Cerebellar nuclear complex (tissue), 1 donor: ENCODE measurements around the gene CPLX1.
"Not testable (repeated sequence)": the region's sequence is repeated elsewhere in the genome, so short reads cannot be mapped to it uniquely, and the experiment has no call there.

Experiments used
- DNase-seq, 2 experiments: peaks; one replicate each; lab custom pipeline; 2025; lab: John Stamatoyannopoulos, UW

CPLX1 gene

DNA sequence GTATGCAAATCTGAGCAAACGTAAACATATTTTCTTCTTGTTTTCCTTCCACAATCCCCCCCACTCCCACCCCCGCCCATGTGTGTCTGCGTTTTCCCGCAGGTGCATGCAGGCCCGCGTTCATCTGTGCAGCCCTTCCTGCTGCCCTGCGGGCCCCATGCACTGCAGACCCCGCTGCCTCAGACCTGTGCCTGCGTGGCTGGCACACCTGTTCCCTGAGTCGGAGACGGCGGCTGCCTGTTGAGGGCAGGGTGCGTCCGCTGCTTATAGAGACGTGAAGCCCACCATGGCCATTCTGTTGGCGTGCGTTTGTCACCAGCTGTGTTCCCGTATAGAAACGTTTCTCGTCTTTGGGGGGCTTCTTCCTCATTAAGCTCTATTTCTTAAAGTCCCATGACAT lies 68.8 kb downstream of the CPLX1 start:
- DNase-seq = no peak

DNA sequence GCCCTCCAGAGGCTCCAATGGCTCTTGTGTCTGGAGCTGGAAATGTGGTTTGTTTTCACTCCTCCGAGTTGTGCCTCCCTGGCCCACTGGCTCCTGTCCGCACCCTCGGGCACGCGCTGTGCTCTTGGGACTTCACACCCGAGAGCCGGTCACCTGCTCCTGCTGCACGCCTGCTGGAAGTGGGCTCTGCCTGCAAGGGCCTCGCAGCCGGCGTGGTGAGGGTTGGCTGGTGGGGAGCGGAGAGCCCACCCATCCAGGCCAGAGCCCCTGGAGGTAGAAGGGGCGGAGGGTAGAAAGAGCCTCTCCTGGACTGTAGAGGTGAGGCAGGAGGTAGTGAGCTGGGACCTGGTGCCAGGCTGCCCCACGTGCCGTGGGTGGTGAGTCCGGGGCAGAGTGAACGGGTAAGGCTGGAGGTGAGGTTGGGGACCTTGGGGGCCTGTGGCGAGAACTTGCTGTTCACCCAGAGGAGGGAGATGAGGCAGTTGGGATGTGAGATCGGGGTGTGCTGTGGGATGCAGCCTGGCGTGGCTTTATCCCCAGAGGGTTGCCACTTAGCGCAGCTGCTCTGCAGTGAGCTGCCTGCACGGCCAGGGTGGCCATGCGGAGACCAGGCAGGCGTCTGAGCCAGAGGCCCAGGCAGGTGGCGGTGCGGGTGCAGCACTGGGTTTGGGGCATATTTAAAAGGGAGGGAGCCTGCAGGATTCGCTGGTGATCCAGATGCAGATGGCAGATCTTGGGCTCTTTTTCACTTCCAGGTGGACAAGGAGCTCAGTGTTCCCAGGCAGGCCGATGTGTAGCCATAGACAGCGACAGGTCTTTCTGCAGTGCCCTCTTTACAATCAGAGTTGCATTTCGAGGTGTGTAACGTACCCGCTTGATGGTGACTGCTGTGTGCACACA lies 71.5 kb downstream of the CPLX1 start:
- DNase-seq = no peak

DNA sequence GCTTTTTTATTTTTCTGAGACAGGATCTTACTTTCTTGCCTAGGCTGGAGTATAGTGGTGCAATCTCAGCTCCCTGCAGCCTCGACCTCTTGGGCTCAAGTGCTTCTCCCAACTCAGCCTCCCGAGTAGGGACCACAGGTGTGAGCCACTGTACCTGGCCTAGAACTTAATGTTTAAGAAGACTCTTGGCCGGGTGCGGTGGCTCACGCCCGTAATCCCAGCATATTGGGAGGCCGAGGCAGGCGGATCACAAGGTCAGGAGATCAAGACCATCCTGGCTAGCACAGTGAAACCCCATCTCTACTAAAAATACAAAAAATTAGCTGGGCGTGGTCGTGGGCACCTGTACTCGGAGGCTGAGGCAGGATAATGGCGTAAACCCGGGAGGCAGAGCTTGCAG lies 72.7 kb downstream of the CPLX1 start:
- not testable (repeated sequence) for DNase-seq

DNA sequence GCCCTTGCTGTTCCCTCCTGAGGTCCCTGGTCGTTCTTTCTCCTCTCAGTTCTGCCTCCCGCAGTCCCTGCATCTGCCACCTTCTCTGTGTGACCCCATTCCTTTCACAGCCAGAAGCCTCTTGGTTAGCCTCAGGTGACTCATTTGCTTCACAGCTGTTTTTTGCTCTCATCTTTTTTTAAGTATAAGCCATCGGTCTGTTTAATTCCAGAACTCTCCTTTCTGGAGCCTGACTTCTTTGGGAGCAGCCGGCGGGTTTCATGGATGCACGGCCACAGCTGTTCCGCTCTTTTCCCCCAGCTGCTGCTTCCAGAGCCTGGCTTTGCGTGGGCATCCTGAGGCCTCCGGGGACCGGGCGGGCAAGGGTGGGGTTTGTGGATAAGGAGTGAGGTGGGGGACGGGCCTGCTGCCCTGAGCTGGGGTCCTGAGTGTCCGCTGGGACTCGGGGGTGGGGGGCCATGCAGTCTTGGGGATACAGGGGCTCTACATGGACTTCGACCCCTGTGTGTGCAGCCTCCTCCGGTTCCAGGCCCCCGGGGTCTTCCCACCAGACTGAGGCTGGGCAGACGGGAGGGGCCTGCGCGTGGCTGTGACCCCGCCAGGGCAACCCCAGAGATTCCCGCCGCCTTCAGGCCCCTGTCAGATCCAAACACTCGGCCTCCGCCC lies 73.6 kb downstream of the CPLX1 start:
- DNase-seq = no peak

DNA sequence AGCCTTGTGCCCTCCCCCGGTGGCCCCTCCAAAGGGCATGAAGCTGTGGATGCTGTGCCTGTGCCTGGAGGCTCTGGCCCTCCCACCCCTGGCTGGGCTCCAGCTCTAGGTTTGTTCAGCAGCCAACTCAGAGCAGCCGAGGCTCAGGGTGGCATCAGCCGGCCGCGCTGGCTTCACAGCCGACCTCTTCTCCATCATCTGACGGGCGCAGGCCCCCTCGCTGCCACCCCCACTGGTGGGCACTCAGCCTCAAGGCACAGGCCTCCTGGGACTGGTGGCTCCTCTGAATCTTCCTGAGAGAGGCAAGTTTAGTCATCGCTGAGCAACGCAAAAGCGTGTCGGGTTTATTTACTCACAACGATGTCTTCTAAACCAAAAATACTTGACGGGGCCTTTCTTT lies 74.3 kb downstream of the CPLX1 start:
- DNase-seq = no peak

DNA sequence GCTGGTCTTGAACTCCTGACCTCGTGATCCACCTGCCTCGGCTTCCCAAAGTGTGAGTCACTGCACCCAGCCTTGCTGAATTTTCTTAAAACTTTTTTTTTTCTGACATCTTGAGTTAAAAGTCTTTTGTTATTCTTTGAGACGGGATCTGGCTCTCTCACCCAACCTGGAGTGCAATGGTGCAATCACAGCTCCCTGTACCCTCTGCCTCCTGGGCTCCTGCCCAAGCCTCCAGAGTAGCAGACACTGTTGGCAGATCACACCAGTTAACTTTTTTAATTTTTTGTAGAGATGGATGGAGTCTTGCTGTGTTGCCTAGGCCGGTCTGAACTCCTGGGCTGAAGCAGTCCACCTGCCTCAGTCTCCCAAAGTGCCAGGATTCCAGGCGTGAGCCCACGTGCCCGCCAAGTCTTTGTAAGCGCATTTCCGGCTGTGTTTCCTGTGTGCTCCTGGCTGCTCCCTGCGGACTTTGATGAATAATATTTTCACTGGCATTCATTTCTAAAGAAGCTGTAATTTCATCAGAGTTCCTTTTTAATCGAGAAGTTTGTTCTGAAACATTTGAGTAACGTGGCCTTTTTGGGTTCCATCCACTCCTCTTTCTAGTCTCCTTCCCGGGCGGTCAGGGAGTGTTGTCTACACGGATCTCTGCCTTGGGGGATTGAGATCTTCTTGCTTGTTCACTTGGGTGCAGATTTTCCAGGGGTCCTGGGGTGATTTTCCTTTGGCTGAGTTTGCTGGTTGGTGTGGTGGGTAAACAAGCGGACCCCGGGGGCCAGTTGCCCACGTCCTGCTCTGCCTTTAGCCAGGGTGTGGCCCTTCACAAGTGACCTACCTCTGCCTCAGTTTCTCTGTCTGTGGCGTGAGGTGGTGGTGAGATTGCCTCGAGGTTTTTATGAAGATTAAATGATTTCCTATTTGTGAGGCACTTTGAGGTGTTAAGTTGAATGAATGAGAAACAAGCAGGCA lies 75.9 kb downstream of the CPLX1 start:
- DNase-seq = no peak

DNA sequence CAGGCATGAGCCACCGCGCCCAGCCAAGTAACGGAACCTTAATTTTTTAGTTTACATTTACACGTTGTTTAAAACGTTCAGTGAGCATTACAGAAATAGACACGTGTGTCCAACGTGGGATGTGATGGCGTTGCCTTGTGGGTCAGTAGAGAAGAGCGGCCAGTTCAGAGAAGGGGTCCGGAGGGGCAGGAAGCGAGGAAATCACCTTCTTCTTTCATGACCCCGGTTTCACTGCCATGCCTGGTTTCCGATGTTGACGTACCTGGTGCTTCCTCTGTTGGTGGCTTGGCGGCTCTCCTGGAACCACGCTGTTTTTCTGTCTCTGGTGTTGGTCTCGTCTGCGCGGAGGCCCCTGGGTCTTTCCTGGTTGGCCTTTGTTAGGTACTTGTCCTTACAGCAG lies 77.5 kb downstream of the CPLX1 start:
- DNase-seq = no peak

DNA sequence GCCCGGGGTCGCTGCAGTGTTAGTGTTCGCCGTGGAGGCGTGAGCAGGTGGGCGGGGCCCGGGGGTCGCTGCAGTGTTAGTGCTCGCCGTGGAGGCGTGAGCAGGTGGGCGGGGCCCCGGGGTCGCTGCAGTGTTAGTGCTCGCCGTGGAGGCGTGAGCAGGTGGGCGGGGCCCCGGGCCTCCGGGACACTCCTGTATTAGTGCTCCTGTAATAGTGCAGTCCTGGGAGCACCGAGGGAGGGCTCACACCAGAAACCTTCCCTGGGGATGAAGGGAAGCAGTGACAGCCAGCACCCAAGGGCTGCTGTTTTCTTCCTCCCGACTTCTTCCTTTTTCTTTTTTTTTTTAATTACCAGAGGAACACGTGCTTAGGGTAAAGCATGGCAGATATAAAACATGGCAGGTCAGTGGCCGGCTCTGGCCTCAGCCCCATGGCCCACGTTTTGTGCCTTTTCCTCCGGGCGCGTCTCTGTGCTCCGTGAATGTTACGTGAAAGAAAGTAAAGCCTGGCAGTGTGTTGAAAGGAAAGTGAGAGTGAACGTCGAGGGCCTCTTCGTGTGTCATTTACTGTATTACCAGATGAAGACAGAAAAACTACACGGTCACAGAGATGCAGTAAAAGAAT lies 78.3 kb downstream of the CPLX1 start:
- no peak for DNase-seq

DNA sequence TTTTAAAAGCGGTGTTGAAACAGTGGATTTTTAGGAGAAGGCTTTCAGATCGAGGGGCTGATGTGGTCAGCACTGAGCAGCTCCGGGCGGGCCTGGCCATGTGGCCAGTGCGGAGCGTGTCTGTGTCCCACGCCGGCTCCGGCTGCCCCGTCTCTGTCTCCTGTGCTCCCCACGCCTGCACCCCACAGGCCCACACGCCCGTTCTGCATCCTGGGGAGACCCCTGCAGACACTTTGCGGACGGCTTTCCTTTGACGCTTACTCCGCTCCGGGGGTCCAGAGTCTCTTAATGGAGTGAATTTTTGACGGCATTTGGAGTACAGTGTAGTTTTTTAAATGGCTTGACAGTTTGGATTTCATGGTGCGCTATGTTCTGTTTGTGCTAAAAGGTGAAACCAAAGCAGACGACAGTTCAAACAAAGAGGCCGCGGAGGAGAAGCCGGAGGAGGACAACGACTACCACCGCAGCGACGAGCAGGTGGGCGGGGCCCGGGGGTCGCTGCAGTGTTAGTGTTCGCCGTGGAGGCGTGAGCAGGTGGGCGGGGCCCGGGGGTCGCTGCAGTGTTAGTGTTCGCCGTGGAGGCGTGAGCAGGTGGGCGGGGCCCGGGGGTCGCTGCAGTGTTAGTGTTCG lies 81.6 kb downstream of the CPLX1 start:
- DNase-seq = no peak

DNA sequence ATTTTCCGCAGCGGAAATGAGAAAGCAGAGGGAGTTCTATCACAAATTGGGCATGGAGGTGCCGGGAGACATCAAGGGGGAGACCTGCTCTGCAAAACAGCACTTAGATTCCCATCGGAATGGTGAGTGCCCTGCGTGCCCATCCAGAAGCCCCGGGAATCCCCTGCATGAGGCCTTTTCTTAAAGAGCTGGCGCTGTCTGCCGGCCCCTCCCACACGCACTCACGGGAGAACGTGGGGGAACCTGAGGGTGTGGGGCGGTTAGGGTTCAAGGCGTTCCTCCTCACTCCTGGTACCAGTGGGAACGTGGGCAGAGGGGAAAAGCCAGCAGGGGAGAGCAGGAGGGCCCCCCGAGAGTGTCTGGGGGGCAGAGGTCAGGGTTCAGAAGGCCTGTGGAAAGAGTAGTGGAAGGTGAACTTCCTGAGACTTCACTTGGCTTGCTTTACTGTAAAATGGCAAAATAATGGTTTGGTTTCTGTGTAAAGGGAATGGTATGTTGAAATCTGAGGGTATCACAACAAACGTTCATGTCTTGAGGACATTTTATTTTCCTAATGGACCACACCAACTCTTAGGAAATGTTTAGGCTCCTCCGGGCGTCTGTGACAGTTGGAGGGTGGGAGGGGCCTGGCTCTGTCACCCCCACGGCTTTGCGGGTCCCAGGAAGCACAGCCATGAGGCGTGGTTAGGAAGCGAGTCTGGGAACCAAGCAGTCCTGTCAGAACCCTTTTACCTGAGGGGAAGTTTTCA lies 82.3 kb downstream of the CPLX1 start:
- no peak for DNase-seq

DNA sequence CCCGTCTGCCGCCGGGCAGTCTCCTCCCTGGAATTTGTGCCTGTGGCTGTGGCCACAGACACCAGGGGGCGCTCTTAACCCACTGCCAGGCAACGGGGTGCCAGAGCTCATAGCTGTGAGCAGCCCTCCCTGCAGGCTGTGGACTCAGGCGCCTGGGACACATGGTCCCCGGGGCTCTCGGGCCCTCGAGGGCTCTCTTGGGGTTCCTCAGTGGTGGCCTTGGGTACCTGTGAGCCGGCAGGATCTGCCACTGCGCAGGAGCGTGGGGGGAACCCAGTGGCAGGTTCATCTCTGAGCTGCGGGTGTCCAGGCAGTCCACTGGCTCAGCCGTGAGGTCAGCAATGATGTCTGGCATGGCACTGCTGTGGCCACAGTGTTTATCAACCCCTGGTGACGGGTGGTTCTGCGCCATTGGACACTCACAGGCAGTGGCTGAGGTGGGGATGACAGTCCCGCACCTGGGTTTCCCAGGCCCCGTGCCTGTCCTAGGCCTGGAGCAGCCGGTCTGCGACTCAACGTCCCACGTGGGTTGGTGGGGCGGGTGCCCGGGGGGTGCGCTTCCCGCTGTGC lies 83.1 kb downstream of the CPLX1 start:
- no peak for DNase-seq

DNA sequence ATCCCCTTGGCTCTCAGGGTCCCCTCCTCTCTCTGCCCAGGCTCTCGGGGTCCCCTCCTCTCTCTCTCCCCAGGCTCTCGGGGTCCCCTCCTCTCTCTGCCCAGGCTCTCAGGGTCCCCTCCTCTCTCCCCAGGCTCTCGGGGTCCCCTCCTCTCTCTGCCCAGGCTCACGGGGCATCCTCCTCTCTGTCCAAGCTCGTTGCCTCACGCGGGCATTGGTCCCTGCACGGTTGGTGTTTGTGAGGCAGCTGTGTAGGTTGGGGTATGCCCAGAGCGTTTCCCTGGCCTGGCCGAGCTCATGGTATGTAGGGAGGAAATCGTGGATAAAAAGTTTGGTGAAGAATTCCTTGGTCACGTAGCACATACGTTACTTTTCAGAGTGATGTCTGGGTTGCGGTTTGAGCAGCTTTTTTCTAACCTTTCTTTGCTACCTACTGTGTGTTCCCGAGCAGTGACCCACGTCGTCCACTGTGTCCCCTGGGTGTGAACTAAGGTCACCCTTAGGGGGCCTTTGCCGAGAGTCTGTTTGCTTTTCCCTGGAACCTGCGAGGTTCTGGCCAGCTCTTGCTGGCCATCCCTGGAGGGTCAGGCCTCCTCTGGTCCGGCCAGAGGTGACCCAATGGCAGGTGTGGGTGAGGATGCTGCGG lies 83.7 kb downstream of the CPLX1 start:
- DNase-seq = no peak

DNA sequence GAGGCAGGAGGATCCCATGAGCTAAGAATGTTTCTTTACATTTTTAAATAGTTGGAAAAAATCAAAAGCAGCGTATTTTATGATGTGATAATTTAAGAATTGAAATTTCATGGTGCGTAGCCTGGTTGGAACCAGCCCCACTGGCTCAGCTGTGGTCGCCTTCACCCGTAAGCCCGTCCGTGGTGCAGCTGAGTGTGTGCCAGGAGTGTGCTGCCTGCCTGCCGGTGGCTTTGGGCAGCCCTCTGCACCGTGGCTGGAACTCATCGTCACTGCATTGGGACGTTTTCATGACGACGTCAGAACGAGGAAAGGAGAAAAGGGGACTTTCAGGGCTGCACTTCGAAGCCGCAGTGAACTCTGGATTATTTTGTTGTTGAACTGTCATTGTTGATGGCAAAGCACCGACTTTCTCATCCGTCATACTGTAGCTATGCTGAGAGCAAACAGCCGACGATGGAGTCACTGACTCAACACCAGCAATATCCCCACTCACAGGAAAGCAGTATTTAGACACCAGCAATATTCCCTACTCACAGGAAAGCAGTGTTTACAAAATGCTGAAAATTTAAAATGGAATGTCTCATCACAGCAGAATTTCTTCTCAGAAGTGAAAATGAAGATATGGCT lies 85.2 kb downstream of the CPLX1 start:
- DNase-seq = no peak

DNA sequence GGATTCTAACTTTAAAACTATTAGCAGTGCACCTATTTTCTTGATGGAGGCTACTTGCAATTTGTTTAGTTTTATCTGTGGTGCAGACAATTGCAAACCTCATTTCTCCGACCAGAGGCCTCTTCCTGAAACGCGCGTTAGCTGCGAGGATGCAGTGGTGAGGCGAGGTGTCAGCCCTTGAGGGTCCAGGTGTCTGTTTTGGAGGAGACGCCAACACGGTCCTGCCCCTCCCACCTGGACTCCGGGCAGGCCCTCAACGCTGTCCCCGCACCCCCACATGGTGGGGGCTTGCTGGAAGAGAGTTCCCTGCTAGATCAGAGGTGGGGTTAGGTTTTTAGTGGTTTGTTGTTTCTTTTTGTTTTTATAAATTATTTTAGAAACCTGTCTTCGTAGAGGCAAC lies 85.9 kb downstream of the CPLX1 start:
- no peak for DNase-seq

DNA sequence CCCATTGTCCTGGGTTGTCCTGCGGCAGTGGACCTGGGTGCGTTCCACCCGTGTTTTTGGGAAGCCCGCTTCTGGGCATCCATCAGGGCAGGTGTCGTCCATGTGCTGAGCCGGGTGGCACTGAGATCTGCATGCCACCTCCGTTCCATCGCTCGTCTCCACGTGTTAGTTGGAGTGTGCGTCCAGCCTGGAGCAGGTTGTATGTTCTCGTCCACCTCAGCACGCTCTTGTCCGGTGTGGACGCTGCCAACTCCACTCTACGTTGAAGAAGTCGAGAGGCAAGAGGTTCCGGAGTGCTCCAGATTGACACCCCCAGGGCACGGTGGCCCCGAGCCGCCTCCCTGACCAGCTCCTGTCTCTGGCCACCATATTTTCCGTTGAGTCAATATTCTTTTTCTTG lies 86.4 kb downstream of the CPLX1 start:
- no peak for DNase-seq

DNA sequence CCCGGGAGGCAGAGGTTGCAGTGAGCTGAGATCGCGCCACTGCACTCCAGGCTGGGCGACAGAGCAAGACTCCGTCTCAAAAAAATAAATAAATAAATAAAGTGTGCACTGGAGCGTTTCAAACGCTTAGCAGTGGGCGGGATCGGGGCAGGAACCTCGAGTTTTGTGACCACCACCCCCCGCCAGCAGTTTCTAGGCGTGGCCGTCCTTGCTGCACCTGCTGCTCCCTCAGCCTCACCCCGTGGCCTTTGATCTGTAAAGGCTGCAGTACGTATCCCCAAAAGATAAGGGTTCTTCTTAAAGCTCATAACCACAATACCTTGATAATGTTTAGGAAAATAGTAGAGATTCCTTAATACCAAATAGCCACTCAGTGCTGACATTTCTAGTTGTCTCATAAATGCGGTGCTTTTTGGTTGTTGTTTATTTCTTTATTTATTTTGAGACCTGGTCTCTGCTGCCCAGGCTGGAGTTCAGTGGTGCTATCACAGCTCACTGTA lies 87.1 kb downstream of the CPLX1 start:
- DNase-seq = no peak

DNA sequence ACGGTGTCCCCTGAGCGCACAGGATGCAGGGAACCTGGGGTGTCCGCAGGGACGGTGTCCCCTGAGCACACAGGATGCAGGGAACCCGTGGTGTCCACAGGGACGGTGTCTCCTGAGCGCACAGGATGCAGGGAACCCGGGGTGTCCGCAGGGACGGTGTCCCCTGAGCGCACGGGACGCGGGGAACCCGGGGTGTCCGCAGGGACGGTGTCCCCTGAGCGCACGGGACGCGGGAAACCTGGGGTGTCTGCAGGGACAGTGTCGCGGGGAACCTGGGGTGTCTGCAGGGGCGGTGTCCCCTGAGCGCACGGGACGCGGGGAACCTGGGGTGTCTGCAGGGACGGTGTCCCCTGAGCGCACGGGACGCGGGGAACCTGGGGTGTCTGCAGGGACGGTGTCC lies 89.4 kb downstream of the CPLX1 start:
- not testable (repeated sequence) for DNase-seq

DNA sequence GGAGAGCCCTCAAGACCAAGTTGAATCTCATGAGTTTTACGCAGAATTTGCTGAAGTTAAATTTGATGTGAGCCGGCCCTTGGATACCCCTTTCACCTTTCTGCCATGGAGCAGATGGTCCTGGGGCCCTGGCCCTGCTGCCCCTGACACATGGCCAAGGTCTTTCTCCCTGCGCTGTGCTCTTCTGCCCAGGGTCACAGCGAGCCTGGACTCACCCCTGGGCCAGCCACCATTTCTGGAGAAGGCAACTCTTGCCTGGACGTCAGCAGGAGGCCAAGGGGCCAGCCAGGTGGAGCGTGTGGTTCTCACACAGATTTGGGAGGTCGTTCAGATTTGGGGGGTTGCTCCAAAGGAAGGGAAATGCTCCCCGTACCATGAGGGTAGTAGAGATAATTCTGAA lies 90.3 kb downstream of the CPLX1 start:
- DNase-seq = no peak
